Measurements from ENCODE around the gene HES5.

DNA sequence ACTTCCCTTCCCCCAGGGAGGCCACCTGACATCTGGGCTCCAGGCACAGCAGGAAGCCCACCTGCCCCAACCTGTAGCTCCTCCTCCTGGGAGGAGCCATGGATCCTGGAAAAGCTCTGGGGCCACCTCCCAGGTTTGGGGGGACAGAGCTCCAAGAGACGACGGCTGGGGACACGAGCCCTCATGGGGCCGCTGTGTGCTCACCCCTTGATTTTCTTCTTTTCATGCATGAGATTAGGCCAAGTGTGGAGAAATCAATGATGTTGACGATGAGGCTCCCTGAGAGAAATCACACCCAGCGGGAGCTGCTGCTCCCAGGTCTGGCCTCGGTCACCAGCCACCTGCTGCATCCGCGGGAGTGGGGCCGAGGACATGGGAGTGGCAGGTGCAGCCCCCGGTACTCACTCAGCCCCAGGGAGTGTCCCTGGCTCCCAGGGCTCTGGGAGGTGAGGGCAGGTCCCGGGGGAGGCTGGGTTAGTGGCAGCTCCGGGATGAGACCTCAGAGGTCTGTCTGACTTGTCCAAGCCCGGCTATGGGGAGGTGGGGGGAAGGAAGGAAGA is 34.8 kb upstream of the HES5 start:
- TF ChIP-seq EZH2 (IDR thresholded peaks at IDR 0.05; ENCODE audit: insufficient read depth, poor library complexity, severe bottlenecking) (no peak), EZH2phosphoT487 (IDR thresholded peaks at IDR 0.05; ENCODE audit: insufficient read depth, low read depth) (no peak)

All from GM23248 (cell line).